ENCODE results near the gene DHX15. TPM values are rescaled to one million over a fixed set of nuclear protein-coding genes. Genes with fewer than 3 reads are reported as not detected.
"Not testable (repeated sequence)": the region's sequence is repeated elsewhere in the genome, so short reads cannot be mapped to it uniquely, and the experiment has no call there.

DHX15 gene
- total RNA-seq, 1 donor from 2014 or later = 68.1 TPM

DNA sequence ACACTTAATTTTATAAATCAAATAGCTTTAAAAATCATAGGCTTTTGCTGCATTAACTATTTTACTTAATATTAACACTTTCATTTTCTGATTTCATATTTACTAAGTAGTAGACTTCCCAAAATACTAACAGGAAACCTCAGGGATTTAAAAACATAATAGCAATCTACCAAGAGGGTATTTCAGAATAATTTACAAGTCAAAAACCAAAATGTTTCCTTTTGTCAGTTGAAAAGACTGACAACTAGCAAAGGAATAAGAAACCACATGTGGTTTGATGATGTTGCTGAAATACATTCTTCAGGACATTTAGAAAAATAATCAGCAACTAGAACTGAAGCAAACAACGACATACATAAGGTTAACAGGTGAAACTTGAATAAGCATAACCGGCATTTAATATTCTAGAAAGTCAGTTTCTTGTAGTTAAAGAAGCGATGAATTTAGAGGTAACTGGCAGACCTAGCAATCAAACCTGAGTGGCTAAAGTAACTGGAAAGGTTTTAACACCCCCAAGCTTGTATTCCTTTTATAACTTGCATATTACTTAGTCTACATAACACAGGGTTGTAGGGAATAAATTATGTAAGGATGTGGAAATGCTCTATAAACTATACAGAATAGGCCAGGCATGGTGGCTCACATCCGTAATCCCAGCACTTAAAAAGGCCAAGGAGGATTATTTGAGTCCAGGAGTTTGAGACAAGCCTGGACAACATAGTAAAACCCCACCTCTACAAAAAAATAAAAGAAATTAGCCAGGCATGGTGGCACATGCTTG lies 40.0 kb downstream of the DHX15 start:
- no peak for ATAC-seq

- peak; percentile 31 for ATAC-seq
Observed at GRCh38 chr4:24537025-24537424, 47.3 kb downstream of the DHX15 start.

DNA sequence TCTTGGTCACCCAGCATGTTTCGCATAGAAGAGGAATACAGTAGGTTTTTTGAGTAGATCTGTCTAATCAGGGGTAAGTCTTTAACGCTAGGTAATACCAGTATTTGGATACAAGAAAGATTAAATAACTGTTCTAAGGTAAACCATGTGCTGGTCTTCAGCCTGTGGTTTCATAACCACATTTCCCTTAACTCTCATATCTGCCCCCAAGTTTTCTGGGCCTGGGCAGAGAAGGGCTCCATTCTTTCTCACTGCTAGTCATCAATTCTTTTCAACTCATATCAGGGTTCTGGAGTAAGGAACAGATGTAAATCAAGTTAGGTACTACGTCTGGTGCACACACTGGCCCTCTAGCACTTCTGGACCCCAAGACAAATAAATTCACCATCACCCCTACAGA lies 49.0 kb downstream of the DHX15 start:
- no peak for ATAC-seq

DNA sequence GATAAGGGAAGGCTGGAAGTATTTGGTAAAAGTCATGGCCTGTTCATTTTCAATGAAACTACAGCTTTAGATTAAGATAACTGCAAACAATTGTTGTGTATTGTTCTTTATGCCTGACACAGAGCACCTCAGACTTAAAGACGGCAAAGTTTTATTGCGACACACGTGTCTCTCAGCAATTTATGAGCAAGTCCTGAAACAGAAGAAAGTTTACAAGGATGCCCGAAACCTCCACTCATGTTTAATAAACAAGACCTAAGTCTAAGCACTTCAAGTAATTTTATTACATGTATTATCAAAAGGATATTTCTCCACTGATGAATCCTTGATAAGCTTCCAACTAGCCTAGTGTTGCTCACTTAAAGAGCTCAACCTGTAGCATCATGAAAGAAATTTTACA lies 51.0 kb downstream of the DHX15 start:
- ATAC-seq = no peak

DNA sequence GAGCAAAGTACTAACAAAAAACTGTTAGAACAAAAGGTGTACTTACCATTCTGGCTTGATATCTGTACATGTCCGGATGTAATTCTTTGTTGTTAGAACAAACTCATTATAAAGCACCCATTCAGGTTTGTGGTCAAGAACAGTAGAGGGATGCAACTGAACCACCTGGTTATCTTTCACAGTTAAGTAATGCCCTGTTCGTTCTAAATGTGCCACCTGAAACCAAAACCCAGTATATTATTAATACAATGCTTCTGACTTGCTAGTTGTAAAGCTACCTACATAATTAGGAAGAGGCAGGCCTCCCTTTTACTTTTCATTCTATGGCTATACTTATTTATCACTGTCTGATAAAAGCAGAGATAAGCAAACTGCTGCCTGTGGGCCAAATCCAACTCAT lies 54.8 kb downstream of the DHX15 start:
- ATAC-seq = no peak

- no peak for ATAC-seq
Observed at GRCh38 chr4:24527371-24527770, 57.0 kb downstream of the DHX15 start.

- peak; percentile 38 for ATAC-seq
Observed at GRCh38 chr4:24521544-24521943, 62.8 kb downstream of the DHX15 start.

DNA sequence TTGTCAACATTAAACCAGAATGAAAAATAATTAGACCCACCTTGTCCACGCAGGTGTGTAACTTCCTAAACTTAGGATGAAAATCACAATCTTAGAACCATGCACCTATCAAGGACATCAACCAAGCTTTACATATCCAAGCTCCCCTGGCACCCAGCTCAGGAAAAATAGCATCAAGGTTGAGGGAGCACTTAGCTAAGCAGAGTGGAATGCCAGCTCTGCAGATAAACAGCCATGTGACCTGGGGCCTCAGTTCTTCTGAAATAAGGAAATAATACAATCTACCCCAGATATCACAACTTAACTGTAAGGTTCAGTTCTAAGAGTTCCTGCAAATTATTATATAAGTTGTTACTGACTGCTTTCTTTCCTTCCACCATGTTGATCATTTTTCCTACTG lies 64.7 kb downstream of the DHX15 start:
- ATAC-seq = no peak

GRCh38 chr4:24517676-24518075 lies 66.7 kb downstream of the DHX15 start:
- no peak for ATAC-seq

GRCh38 chr4:24516926-24517325 lies 67.4 kb downstream of the DHX15 start:
- ATAC-seq = no peak

- no peak for ATAC-seq
Observed at GRCh38 chr4:24515698-24516097, 68.7 kb downstream of the DHX15 start.

DNA sequence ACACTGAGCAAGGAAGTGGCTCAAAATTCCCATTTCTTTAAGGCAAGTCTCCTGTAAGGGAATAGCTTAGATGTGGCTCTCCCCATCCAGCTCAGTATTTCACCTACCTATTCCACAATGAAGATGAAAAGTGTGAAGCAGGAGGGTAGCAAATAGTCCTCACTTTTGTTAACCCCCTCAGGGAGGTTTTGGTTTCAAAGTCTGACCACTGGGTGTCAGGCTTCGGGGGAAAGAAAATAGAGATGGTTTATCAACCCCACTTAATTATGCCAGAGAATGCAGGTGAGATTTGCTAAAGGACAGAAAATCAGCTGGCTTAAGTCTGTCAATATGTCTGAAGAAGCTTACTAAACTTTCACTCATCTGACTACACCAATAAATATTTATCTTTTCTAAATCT lies 69.5 kb downstream of the DHX15 start:
- ATAC-seq = no peak

DNA sequence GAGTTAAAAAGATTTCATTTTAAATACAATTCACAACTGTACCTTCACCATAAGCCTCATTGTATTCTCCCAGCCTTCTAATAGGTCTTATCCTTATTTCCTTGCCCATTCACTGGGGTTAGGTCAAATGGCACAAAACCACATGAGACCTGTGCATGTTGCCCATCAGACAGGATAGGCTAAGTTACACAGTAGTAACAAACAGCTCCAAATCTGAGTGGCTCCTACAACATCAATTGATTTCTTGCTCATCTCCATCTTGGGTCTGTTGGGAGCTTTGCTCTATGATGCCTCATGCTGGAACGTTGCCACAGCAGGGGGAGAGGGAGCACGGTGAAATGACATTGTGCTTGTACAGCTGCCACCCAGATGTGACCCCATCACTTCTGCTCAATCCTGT lies 70.6 kb downstream of the DHX15 start:
- ATAC-seq = peak; percentile 22

DNA sequence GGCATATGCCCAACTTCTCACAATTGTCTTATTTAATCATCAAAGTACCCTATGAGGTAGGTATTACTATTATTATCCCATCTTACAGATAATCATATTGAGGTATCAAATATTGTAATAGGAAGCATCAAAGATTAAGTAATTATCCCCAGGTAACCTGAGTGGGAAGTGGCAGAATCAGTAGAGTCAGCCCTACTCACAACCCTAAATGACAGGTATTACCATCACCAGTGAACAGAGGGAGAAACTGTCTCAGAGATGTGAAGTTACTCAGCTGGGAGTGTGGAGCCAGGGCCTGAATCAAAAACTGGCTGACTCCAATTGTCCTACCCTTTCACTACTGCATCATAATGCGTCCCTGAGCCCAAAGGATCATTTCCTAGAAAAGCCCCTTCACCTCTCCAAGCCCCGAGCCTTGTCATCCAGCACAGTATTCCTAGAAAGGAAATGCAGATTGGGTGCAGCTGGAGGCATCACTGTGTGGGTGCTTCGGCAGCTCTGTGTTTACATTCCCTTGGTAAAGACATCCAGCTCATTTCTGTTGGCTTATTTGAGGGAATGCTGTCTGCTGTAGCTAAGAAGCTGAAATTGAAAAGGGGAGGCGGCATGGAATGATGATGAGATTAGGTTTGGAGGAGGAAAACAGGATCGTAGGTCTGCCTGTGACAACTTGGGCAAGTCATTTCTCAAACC lies 72.8 kb downstream of the DHX15 start:
- ATAC-seq = no peak

GRCh38 chr4:24510091-24510490 lies 74.3 kb downstream of the DHX15 start:
- ATAC-seq = no peak

GRCh38 chr4:24508541-24508940 lies 75.8 kb downstream of the DHX15 start:
- no peak for ATAC-seq

DNA sequence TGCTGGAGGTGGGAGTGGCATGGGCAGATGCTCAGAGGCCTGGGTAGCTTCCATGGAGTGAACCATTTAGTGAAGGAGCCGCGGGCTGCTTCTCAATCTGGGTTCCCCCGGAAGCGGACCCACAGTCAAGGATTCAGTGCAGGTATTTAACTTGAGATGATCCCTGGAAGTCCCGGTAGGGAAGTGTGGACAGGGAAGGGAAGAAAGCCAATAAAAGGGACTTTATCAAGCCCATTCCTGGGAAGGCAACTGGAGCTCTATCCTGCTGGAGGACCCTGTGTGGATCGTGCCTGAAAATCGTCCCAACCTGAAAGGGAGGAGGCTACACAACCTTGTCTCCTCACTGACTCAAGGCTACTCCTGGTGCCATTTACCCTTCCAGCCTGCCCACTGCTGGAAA lies 76.9 kb downstream of the DHX15 start:
- peak; percentile 11 for ATAC-seq

DNA sequence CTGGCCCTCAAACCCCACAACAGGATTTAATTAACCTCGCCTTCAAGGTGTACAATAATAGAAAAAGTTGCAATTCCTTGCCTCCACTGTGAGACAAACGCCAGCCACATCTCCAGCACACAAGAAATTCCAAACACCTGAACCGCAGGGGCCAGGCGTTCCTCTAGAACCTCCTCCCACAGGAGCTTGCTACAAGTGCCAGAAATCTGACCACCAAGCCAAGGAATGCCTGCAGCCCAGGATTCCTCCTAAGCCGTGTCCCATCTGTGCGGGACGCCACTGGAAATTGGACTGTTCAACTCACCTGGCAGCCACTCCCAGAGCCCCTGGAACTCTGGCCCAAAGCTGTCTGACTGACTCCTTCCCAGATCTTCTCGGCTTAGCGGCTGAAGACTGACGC lies 81.3 kb downstream of the DHX15 start:
- ATAC-seq = not testable (repeated sequence)

DNA sequence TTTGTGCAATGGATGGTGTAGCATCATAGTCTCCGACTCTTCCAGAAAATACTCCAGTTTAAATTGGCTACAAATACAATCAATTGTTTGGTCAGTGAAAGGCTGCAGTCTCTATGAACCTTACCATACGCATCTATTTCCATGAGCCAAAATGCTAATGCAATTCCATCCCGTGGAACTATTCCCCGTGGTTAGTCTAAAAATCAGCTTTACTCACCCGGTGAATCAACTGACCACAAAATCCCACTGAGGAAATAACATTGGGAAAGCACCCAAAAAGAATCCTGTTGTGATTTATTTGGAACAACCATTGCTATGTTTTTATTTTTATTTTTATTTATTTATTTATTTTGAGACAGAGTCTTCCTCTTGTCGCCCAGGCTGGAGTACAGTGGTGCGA lies 87.1 kb downstream of the DHX15 start:
- no peak for ATAC-seq

DNA sequence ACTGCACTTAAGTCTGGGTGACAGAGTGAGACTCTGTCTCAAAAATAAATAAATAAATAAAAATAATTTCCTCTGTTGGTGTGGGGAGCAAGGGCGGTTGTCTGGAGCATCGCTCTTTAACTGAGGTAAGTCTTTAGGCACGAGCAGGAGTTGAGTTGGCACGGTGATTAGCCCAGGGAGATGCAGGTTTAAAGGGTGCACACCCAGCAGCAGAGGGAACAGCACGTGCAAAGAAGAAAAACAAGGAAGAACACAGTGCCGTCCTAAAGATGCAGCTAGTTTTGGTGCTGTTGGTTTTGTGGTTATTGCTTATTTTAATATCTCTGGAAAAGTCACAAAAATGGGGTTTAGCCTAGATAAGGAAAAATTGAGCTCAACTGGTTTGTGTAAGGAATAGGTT lies 87.8 kb downstream of the DHX15 start:
- no peak for ATAC-seq

DNA sequence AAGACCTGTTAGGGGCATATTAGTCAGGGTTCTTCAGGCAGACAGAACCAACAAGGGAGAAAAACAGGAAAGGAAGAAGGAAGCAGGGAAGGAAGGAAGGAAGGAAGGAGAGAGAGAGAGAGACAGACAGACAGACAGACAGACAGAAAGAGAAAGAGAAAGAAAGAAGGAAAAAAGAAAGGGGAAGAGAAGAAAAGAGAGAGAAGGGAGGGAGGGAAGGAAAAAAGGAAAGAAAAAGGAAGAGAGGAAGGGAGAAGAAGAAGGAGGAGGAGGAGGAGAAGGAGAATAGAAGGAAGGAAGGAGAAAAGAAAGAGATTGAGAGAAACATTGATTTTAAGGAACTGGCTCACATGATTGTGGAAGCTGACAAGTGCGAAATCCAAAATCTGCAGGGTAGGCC lies 89.0 kb downstream of the DHX15 start:
- ATAC-seq = no peak

GRCh38 chr4:24489870-24490269 lies 94.5 kb downstream of the DHX15 start:
- ATAC-seq = peak; percentile 15

GRCh38 chr4:24488399-24489164 lies 95.8 kb downstream of the DHX15 start:
- ATAC-seq = peak; percentile 73

DNA sequence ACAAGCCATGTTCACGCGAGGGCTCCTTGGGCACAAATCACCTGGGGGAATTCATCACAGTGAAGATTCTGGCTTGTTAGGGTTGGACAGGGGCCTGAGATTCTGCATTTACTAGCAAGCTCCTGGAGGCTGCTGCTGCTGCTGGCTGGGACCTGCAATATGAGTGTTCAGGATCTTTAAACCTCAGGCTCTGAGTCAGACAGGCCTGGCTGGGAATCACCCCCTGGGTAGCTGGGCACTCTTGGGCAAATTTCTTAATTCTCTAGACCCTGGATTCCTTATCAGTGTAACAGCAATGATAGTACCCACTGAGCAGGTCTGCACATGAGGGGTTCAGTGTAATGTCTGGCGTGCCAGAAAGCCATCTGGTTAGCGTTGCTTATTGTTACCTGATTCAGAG lies 101.5 kb downstream of the DHX15 start:
- no peak for ATAC-seq
